ENCODE data around the gene PKHD1.

- TF ChIP-seq CTCF (IDR thresholded peaks at IDR 0.05) = no peak
- TF ChIP-seq POLR2A (IDR thresholded peaks at IDR 0.05) = no peak
Observed at GRCh38 chr6:51962354-51962753, 125.1 kb downstream of the PKHD1 start.

Data from body of pancreas (tissue), 4 donors.